H1 (cell line): ENCODE data around the gene FOXN3. TPM values are rescaled to one million over a fixed set of nuclear protein-coding genes. Genes with fewer than 3 reads are reported as not detected.

Experiments used
- CTCF ChIA-PET: fragments of 300-600 bp; sonication (Branson Sonifier 250); formaldehyde crosslinking; loops from one replicate; lab custom pipeline; 2021; ENCODE audit not compliant: partially characterized antibody; lab: Charles Lee
- POLR2A ChIA-PET: fragments of 300-600 bp; sonication (Branson Sonifier 250); formaldehyde crosslinking; loops from one replicate; lab custom pipeline; 2021; ENCODE audit warnings: inconsistent platforms; ENCODE audit not compliant: partially characterized antibody; lab: Charles Lee
- DNase-seq, 2 experiments: peaks; one replicate each; pipeline versions ENCODE4 v3.0.0 to v3.0.0-alpha.2; 2010 to 2022; ENCODE audit warnings: low spot score in 2 of 2, low read depth in 1 of 2, mixed read lengths in 1 of 2
- FAIRE-seq: peaks from 2 replicates; lab custom pipeline; 2011; peaks lifted over from hg19 to GRCh38; lab: Jason Lieb, UNC
- H2AFZ ChIP-seq: 2 replicates; pipeline ENCODE4 v1.8.1; 2012; ENCODE audit warnings: low read length, inconsistent platforms
- H2AK5ac ChIP-seq: 2 replicates; pipeline ENCODE4 v1.6.1; 2013; ENCODE audit warnings: low read depth, low read length
- H2BK120ac ChIP-seq: replicated peaks from 2 replicates; pipeline ENCODE3; 2013; ENCODE audit warnings: low read depth, low read length, inconsistent platforms
- H2BK12ac ChIP-seq: 2 replicates; pipeline ENCODE4 v1.6.1; 2013; ENCODE audit warnings: low read depth, low read length
- H2BK15ac ChIP-seq: 2 replicates; pipeline ENCODE4 v1.6.1; 2013; ENCODE audit warnings: low read length
- H2BK20ac ChIP-seq: 2 replicates; pipeline ENCODE4 v1.6.1; 2013; ENCODE audit warnings: low read length
- H2BK5ac ChIP-seq: 2 replicates; pipeline ENCODE4 v1.6.1; 2013; ENCODE audit warnings: low read depth, low read length
- H3K14ac ChIP-seq: 2 replicates; pipeline ENCODE4 v1.6.1; 2013; ENCODE audit warnings: inconsistent platforms; ENCODE audit not compliant: insufficient read length
- H3K18ac ChIP-seq: 2 replicates; pipeline ENCODE4 v1.6.1; 2013; ENCODE audit warnings: low read length; ENCODE audit errors: extremely low read depth
- H3K23ac ChIP-seq: 2 replicates; pipeline ENCODE4 v1.6.1; 2013; ENCODE audit warnings: inconsistent platforms; ENCODE audit not compliant: insufficient read length
- H3K23me2 ChIP-seq: 2 replicates; pipeline ENCODE4 v1.6.1; 2013; ENCODE audit warnings: low read depth, low read length
- H3K27ac ChIP-seq: 2 replicates; pipeline ENCODE4 v1.6.1; 2011; ENCODE audit warnings: low read depth, low read length, inconsistent platforms
- H3K27me3 ChIP-seq, 4 experiments: replicated peaks in 1 of 4; 1 replicate in 1 of 4; 2 replicates in 3 of 4; pipeline versions ENCODE4 v1.6.1 to v1.8.1; 2011 to 2013; ENCODE audit warnings: low read length in 3 of 4, mild to moderate bottlenecking in 3 of 4, inconsistent platforms in 2 of 4, mixed read lengths in 2 of 4, moderate library complexity in 1 of 4; ENCODE audit not compliant: control insufficient read depth in 3 of 4, insufficient read depth in 3 of 4; ENCODE audit errors: extremely low read depth in 1 of 4
- H3K36me3 ChIP-seq, 4 experiments: 2 replicates each; pipeline versions ENCODE4 v1.6.1 to v1.8.1; 2011 to 2013; ENCODE audit warnings: mild to moderate bottlenecking in 4 of 4, low read length in 3 of 4, moderate library complexity in 2 of 4, control low read depth in 1 of 4, inconsistent platforms in 1 of 4; ENCODE audit not compliant: insufficient read depth in 4 of 4, control insufficient read depth in 2 of 4
- H3K4ac ChIP-seq: replicated peaks from 2 replicates; pipeline ENCODE3; 2013; ENCODE audit warnings: low read length, low read depth, mixed read lengths, inconsistent platforms; ENCODE audit not compliant: insufficient read length
- H3K4me1 ChIP-seq, 4 experiments: replicated peaks in 1 of 4; 1 replicate in 1 of 4; 2 replicates in 3 of 4; pipeline versions ENCODE4 v1.6.1 to v1.8.1; 2011 to 2013; ENCODE audit warnings: low read length in 3 of 4, inconsistent platforms in 2 of 4, mixed read lengths in 1 of 4; ENCODE audit not compliant: insufficient read depth in 4 of 4, control insufficient read depth in 3 of 4
- H3K4me2 ChIP-seq, 2 experiments: 2 replicates each; pipeline versions ENCODE4 v1.6.1 to v1.8.1; 2011 to 2013; ENCODE audit warnings: low read depth in 2 of 2, low read length in 2 of 2, control low read depth in 1 of 2, inconsistent platforms in 1 of 2, mild to moderate bottlenecking in 1 of 2; ENCODE audit not compliant: insufficient read depth in 1 of 2
- H3K4me3 ChIP-seq, 4 experiments: fragments of 200-600, 300-600 bp in 1 of 4; sonication (generic), shearing (Covaris generic), sonication (Bioruptor Twin) in 1 of 4; 2 replicates each; pipeline versions ENCODE4 v1.5.1 to v1.8.1; 2011 to 2016; ENCODE audit warnings: low read length in 4 of 4, low read depth in 3 of 4, control low read depth in 2 of 4, inconsistent platforms in 2 of 4, mild to moderate bottlenecking in 2 of 4, mixed read lengths in 1 of 4, moderate library complexity in 1 of 4; ENCODE audit not compliant: insufficient read depth in 2 of 4; ENCODE audit errors: extremely low read depth in 1 of 4
- H3K56ac ChIP-seq: replicated peaks from 2 replicates; pipeline ENCODE3; 2013; ENCODE audit warnings: low read depth, mild to moderate bottlenecking, mixed read lengths, low read length, inconsistent platforms; ENCODE audit not compliant: insufficient read length
- H3K79me1 ChIP-seq: 2 replicates; pipeline ENCODE4 v1.6.1; 2013; ENCODE audit warnings: low read depth, low read length, control low read depth
- H3K79me2 ChIP-seq, 2 experiments: 2 replicates each; pipeline versions ENCODE4 v1.6.1 to v1.8.1; 2012 to 2013; ENCODE audit warnings: low read length in 2 of 2, mild to moderate bottlenecking in 2 of 2, inconsistent platforms in 1 of 2; ENCODE audit not compliant: insufficient read depth in 2 of 2, control insufficient read depth in 1 of 2
- H3K9ac ChIP-seq, 4 experiments: replicated peaks in 1 of 4; 1 replicate in 1 of 4; 2 replicates in 3 of 4; pipeline versions ENCODE4 v1.6.1 to v1.8.1; 2011 to 2013; ENCODE audit warnings: low read depth in 3 of 4, low read length in 3 of 4, control low read depth in 2 of 4, mild to moderate bottlenecking in 2 of 4, moderate library complexity in 2 of 4, inconsistent platforms in 1 of 4; ENCODE audit errors: extremely low read depth in 1 of 4
- H3K9me3 ChIP-seq, 2 experiments: 2 replicates each; pipeline versions ENCODE4 v1.6.1 to v1.8.1; 2012 to 2013; ENCODE audit warnings: mild to moderate bottlenecking in 2 of 2, moderate library complexity in 2 of 2, control low read depth in 1 of 2, inconsistent platforms in 1 of 2, low read depth in 1 of 2, low read length in 1 of 2, mixed read lengths in 1 of 2; ENCODE audit not compliant: insufficient read depth in 2 of 2
- H4K20me1 ChIP-seq, 2 experiments: replicated peaks in 1 of 2; 2 replicates each; pipeline versions ENCODE3 to v1.8.1; 2011 to 2013; ENCODE audit warnings: inconsistent platforms in 2 of 2, low read length in 2 of 2, mild to moderate bottlenecking in 1 of 2; ENCODE audit not compliant: insufficient read depth in 2 of 2, control insufficient read depth in 1 of 2
- H4K5ac ChIP-seq: 2 replicates; pipeline ENCODE4 v1.6.1; 2013; ENCODE audit warnings: low read length, low read depth, mixed read lengths, inconsistent platforms; ENCODE audit not compliant: insufficient read length
- H4K8ac ChIP-seq: 2 replicates; pipeline ENCODE4 v1.8.0; 2013; ENCODE audit warnings: mild to moderate bottlenecking, moderate library complexity, low read length, inconsistent platforms; ENCODE audit not compliant: insufficient read depth; ENCODE audit errors: extremely low read depth
- H4K91ac ChIP-seq: replicated peaks from 2 replicates; pipeline ENCODE3; 2013; ENCODE audit warnings: low read length, mixed read lengths, inconsistent platforms; ENCODE audit not compliant: insufficient read length
- BRCA1 ChIP-seq: IDR thresholded peaks from 2 replicates; pipeline ENCODE4 v1.6.1; 2012; ENCODE audit warnings: low read depth, low read length, improper control_type of control experiment
- CBX8 ChIP-seq: fragments of 300-800, 300-1000 bp; sonication (generic); IDR thresholded peaks from 2 replicates; pipeline ENCODE4 v1.7.1; 2016; ENCODE audit warnings: low read depth, low read length, borderline replicate concordance
- FOSL1 ChIP-seq: IDR thresholded peaks from 2 replicates; pipeline ENCODE4 v1.6.1; 2011; ENCODE audit warnings: mild to moderate bottlenecking, low read depth, low read length, moderate library complexity; ENCODE audit not compliant: insufficient read depth
- RAD21 ChIP-seq, 2 experiments: IDR thresholded peaks in 1 of 2; conservative IDR thresholded peaks in 1 of 2; 2 replicates each; pipeline ENCODE4 v1.6.1; 2011; ENCODE audit warnings: low read depth in 2 of 2, low read length in 2 of 2, improper control_type of control experiment in 1 of 2, inconsistent platforms in 1 of 2, mild to moderate bottlenecking in 1 of 2, moderate library complexity in 1 of 2
- RBBP5 ChIP-seq: IDR thresholded peaks from 2 replicates; pipeline ENCODE4 v1.7.1; 2012; ENCODE audit warnings: low read depth, mild to moderate bottlenecking, inconsistent platforms, low read length, moderate library complexity, borderline replicate concordance
- SIX5 ChIP-seq: IDR thresholded peaks from 2 replicates; pipeline ENCODE4 v1.6.1; 2011; ENCODE audit warnings: mild to moderate bottlenecking, low read depth, low read length
- TBP ChIP-seq: IDR thresholded peaks from 2 replicates; pipeline ENCODE4 v1.6.1; 2011; ENCODE audit warnings: low read depth, low read length, improper control_type of control experiment
- YY1 ChIP-seq: IDR thresholded peaks from 2 replicates; pipeline ENCODE4 v1.6.1; 2011; ENCODE audit warnings: low read depth, mild to moderate bottlenecking, low read length
- WGBS, 2 experiments: shearing (Covaris generic) in 1 of 2; methylation state at CpG; one replicate each; pipeline versions ENCODE4 v1.1.6 to v1.1.7; 2013 to 2015; ENCODE audit warnings: low lambda C conversion rate in 2 of 2, mixed read lengths in 2 of 2, inconsistent platforms in 1 of 2, low coverage in 1 of 2, missing lambda C conversion rate in 1 of 2; ENCODE audit not compliant: insufficient replicate concordance in 2 of 2, insufficient coverage in 1 of 2, insufficient read length in 1 of 2; ENCODE audit errors: extremely low coverage in 1 of 2, missing lambda C conversion rate in 1 of 2; 5-methylcytosine and 5-hydroxymethylcytosine counted together
- polyA plus RNA-seq, 7 experiments: library from polyadenylated mRNA; depleted of rRNA in 3 of 7; stranded (reverse) in 5 of 7; unstranded in 2 of 7; fragments of >200 nt in 5 of 7; fragments of 200-250 nt in 2 of 7; gene quantifications; 1 replicate in 5 of 7; 2 replicates in 1 of 7; 4 replicates in 1 of 7; pipeline versions ENCODE4 v1.2.1 to v1.2.3, GENCODE V29; 2011 to 2013; ENCODE audit warnings: missing spikeins in 2 of 7, mixed read lengths in 2 of 7
- total RNA-seq: library from RNA; stranded (reverse); fragmentation: NEBNext Ultra II Directional; extraction: Animal tissue kit (Norgen Biotek cat#: 25700); gene quantifications from 2 replicates; pipeline ENCODE4 v1.2.1, GENCODE V29; 2021
- TF ChIP-seq, protein P1 (sequence below): IDR thresholded peaks from 2 replicates; pipeline ENCODE4 v1.6.1; 2012; ENCODE audit warnings: low read length, inconsistent platforms

The FOXN3 gene
- total and polyA plus RNA-seq, 2 of the 8 experiments (the other 6 are each of a cell fraction or from before 2014, with no cell fraction given), result 52.6 to 178 TPM

DNA sequence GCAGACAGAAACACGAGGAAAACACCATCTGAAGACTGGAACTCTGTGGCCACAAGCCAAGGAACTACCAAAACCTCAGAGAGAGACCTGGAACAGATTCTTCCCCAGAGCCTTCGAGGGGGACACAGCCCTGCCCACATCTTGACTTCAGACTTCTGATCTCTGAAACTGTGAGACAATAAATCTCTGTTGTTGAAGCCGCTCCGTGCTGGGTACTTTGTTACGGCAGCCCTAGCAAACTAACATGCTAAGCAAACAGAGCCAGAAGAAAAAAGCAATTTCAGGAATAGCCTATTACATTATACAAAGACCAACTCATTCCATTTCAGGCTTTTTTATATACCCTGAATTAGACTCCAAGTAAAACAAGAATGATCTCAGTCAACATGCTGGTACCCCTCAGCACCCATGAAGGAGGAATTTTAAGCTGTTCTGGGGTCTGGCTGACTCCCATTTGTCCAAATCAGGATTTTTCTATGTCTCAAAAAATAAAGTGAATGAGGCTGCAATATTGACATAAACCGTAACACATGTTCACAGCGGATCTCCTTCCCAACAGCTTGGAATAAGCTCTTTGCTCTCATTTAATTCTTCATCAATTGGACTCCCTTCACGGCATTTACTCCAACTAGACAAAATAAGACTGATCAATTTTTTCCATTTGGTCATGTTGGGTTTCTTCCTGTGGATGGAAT, 190.1 kb downstream of the FOXN3 start:
- Histone ChIP-seq H3K4me1 (peaks cover 0 to 4% (median 3%) of the 10 kb centered on the region in 4 experiments; a peak in 3 of 7 replicates), H3K4me3 (no peak overlapping the region), H3K36me3 (no peaks in the 10 kb centered on the region; a peak in 1 of 8 replicates), H2BK20ac (no peak overlapping the region), H2BK120ac (no peak overlapping the region), H3K27me3 (no peaks in the 10 kb centered on the region), H2BK5ac (no peak overlapping the region), H3K4ac (no peak overlapping the region), H4K91ac (no peak overlapping the region), H3K9me3 (no peaks in the 10 kb centered on the region), H3K56ac (no peak overlapping the region), H3K27ac (no peak overlapping the region), H3K23me2 (no peaks in the 10 kb centered on the region), H4K8ac (no peak overlapping the region), H4K5ac (no peak overlapping the region), H3K14ac (no peak overlapping the region), H2BK12ac (no peak overlapping the region), H2BK15ac (no peak overlapping the region), H3K23ac (no peak overlapping the region), H3K79me1 (peaks cover 11% of the 10 kb centered on the region; the same call in 1 of the 2 replicates), H2AK5ac (no peak overlapping the region), H3K18ac (no peak overlapping the region), H2AFZ (no peak overlapping the region), H3K79me2 (peaks cover 0 to 66% of the 10 kb centered on the region in 2 experiments; a peak in 3 of 4 replicates), H4K20me1 (peaks cover 12% of the 10 kb centered on the region in 2 experiments), H3K9ac (no peak overlapping the region), H3K4me2 (no peak overlapping the region)
- ChIA-PET POLR2A (no interaction called here), CTCF (interaction anchor here (0.9 to 3.4 kb wide), 3 partner anchors 11 to 199 kb away, joined by 3 to 18 read pairs (median 3); no protein-coding TSS in a partner anchor)
- DNase-seq, result no peak
- TF ChIP-seq RAD21 (IDR thresholded peaks at IDR 0.05 in 1 of 2, conservative IDR thresholded peaks at IDR 0.05 in 1 of 2; ENCODE audit: low read depth in 2 of 2, low read length in 2 of 2), result no peak
- no peak for TF ChIP-seq TBP
- no peak for TF ChIP-seq YY1
- TF ChIP-seq RBBP5, result no peak
- TF ChIP-seq, protein P1, sequence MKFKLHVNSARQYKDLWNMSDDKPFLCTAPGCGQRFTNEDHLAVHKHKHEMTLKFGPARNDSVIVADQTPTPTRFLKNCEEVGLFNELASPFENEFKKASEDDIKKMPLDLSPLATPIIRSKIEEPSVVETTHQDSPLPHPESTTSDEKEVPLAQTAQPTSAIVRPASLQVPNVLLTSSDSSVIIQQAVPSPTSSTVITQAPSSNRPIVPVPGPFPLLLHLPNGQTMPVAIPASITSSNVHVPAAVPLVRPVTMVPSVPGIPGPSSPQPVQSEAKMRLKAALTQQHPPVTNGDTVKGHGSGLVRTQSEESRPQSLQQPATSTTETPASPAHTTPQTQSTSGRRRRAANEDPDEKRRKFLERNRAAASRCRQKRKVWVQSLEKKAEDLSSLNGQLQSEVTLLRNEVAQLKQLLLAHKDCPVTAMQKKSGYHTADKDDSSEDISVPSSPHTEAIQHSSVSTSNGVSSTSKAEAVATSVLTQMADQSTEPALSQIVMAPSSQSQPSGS, result no peak
- TF ChIP-seq FOSL1, result no peak
- no peak for TF ChIP-seq CBX8
- no peak for TF ChIP-seq SIX5
- no peak for TF ChIP-seq BRCA1
- WGBS, 2 experiments, result 87% methylated on average over 8 of the region's 8 CpGs; no CpG with 5 or more reads in 1 of the 2 experiments
- no peak for FAIRE-seq
